Neuronal stem cell (in vitro differentiated cells): ENCODE results near the gene FOXO3.
"Not testable (repeated sequence)": the region's sequence is repeated elsewhere in the genome, so short reads cannot be mapped to it uniquely, and the experiment has no call there.

Experiments
- DNase-seq: peaks from one replicate; pipeline ENCODE4 v3.0.0-alpha.2; 2013; ENCODE audit warnings: low spot score
- H2AFZ ChIP-seq: one replicate; pipeline ENCODE4 v1.6.1; 2013; ENCODE audit warnings: mild to moderate bottlenecking, low read length, inconsistent platforms
- H2AK5ac ChIP-seq: 2 replicates; pipeline ENCODE4 v1.6.1; 2013; ENCODE audit warnings: low read depth, mild to moderate bottlenecking, inconsistent platforms, low read length, moderate library complexity, mixed read lengths
- H2BK120ac ChIP-seq: 2 replicates; pipeline ENCODE4 v1.6.1; 2013; ENCODE audit warnings: low read depth, mild to moderate bottlenecking, inconsistent platforms, low read length, moderate library complexity, mixed read lengths
- H2BK12ac ChIP-seq: one replicate; pipeline ENCODE4 v1.6.1; 2013; ENCODE audit warnings: low read length, inconsistent platforms
- H2BK15ac ChIP-seq: 2 replicates; pipeline ENCODE4 v1.6.1; 2013; ENCODE audit warnings: mild to moderate bottlenecking, low read length, inconsistent platforms, mixed read lengths
- H2BK5ac ChIP-seq: one replicate; pipeline ENCODE4 v1.6.1; 2013; ENCODE audit warnings: inconsistent platforms, mild to moderate bottlenecking, low read length, moderate library complexity
- H3K14ac ChIP-seq: one replicate; pipeline ENCODE4 v1.6.1; 2013; ENCODE audit warnings: low read length, inconsistent platforms
- H3K18ac ChIP-seq: 2 replicates; pipeline ENCODE4 v1.6.1; 2013; ENCODE audit warnings: low read length, inconsistent platforms
- H3K23ac ChIP-seq: 2 replicates; pipeline ENCODE4 v1.6.1; 2013; ENCODE audit warnings: low read depth, mild to moderate bottlenecking, mixed read lengths, low read length, inconsistent platforms; ENCODE audit not compliant: poor library complexity
- H3K27ac ChIP-seq: replicated peaks from 3 replicates; pipeline ENCODE4 v1.5.1; 2013; ENCODE audit warnings: low read length, inconsistent platforms
- H3K27me3 ChIP-seq, 3 experiments: 2 replicates each; pipeline ENCODE4 v1.6.1; 2013; ENCODE audit warnings: low read length in 3 of 3, mild to moderate bottlenecking in 2 of 3, inconsistent platforms in 1 of 3, low read depth in 1 of 3, mixed read lengths in 1 of 3, moderate library complexity in 1 of 3; ENCODE audit not compliant: control insufficient read depth in 3 of 3, insufficient read depth in 3 of 3
- H3K36me3 ChIP-seq, 2 donors: replicated peaks in 1 of 2; 2 replicates each; pipeline ENCODE4 v1.6.1; 2013; ENCODE audit warnings: low read length in 2 of 2; ENCODE audit not compliant: control insufficient read depth in 2 of 2, insufficient read depth in 2 of 2
- H3K4ac ChIP-seq: 2 replicates; pipeline ENCODE4 v1.6.1; 2013; ENCODE audit warnings: inconsistent platforms, mild to moderate bottlenecking, low read length, moderate library complexity
- H3K4me1 ChIP-seq, 2 donors: 1 replicate in 1 of 2; 2 replicates in 1 of 2; pipeline ENCODE4 v1.6.1; 2013; ENCODE audit warnings: low read length in 2 of 2, low read depth in 1 of 2; ENCODE audit not compliant: control insufficient read depth in 2 of 2, insufficient read depth in 1 of 2
- H3K4me2 ChIP-seq: one replicate; pipeline ENCODE4 v1.6.1; 2013; ENCODE audit warnings: mild to moderate bottlenecking, low read length, inconsistent platforms; ENCODE audit not compliant: insufficient read depth, poor library complexity, severe bottlenecking
- H3K4me3 ChIP-seq, 2 donors: 2 replicates each; pipeline ENCODE4 v1.5.1; 2013; ENCODE audit warnings: low read length in 2 of 2, mild to moderate bottlenecking in 2 of 2, inconsistent platforms in 1 of 2, moderate library complexity in 1 of 2
- H3K79me1 ChIP-seq: one replicate; pipeline ENCODE4 v1.6.1; 2013; ENCODE audit warnings: low read depth, mild to moderate bottlenecking, inconsistent platforms, low read length, moderate library complexity
- H3K9ac ChIP-seq: one replicate; pipeline ENCODE4 v1.6.1; 2013; ENCODE audit warnings: mild to moderate bottlenecking, low read depth, low read length, inconsistent platforms; ENCODE audit not compliant: poor library complexity
- H3K9me3 ChIP-seq, 2 donors: replicated peaks in 1 of 2; 2 replicates each; pipeline versions ENCODE3 to v1.6.1; 2013; ENCODE audit warnings: low read length in 2 of 2, mild to moderate bottlenecking in 2 of 2, inconsistent platforms in 1 of 2, low read depth in 1 of 2, mixed read lengths in 1 of 2, moderate library complexity in 1 of 2; ENCODE audit not compliant: control insufficient read depth in 2 of 2, insufficient read depth in 1 of 2
- H4K8ac ChIP-seq: one replicate; pipeline ENCODE4 v1.6.1; 2013; ENCODE audit warnings: low read depth, mild to moderate bottlenecking, inconsistent platforms, low read length, moderate library complexity
- H4K91ac ChIP-seq: one replicate; pipeline ENCODE4 v1.6.1; 2013; ENCODE audit warnings: low read length, low read depth, mild to moderate bottlenecking, inconsistent platforms; ENCODE audit not compliant: poor library complexity
- WGBS, 2 donors: extraction: QIAGEN DNeasy Blood & Tissue Kit; methylation state at CpG; one replicate each; pipeline ENCODE4 v1.1.7; 2013; ENCODE audit warnings: missing lambda C conversion rate in 2 of 2, mixed read lengths in 1 of 2; ENCODE audit not compliant: insufficient read length in 2 of 2, insufficient replicate concordance in 1 of 2; ENCODE audit errors: extremely low coverage in 2 of 2; 5-methylcytosine and 5-hydroxymethylcytosine counted together

Gene FOXO3

GRCh38 chr6:108656836-108657235 is 96.1 kb downstream of the FOXO3 start:
- Histone ChIP-seq H2BK12ac (no peak overlapping the region), H2AK5ac (no peak overlapping the region), H4K91ac (no peak overlapping the region), H3K36me3 (no peaks in the 10 kb centered on the region), H3K27ac (no peak overlapping the region), H3K14ac (no peak overlapping the region), H3K79me1 (peaks cover 2% of the 10 kb centered on the region), H4K8ac (no peak overlapping the region), H3K18ac (no peak overlapping the region), H3K9ac (no peak overlapping the region), H2BK15ac (no peak overlapping the region), H2BK120ac (no peak overlapping the region), H2BK5ac (no peak overlapping the region), H3K4ac (no peak overlapping the region), H3K27me3 (no peaks in the 10 kb centered on the region), H3K4me3 (no peak overlapping the region), H3K9me3 (peaks cover 0 to 3% of the 10 kb centered on the region in 2 donors), H3K4me2 (no peak overlapping the region), H3K23ac (no peak overlapping the region), H2AFZ (no peak overlapping the region), H3K4me1 (peaks cover 1 to 4% of the 10 kb centered on the region in 2 donors)
- DNase-seq, result no peak
- no CpG with 5 or more reads among the region's 2 CpGs for WGBS, 2 donors

GRCh38 chr6:108658174-108658573 is 97.5 kb downstream of the FOXO3 start:
- Histone ChIP-seq H2AFZ (no peak overlapping the region), H3K14ac (no peak overlapping the region), H3K9ac (no peak overlapping the region), H2BK15ac (no peak overlapping the region), H4K8ac (no peak overlapping the region), H2BK5ac (no peak overlapping the region), H3K9me3 (peaks cover 0 to 3% of the 10 kb centered on the region in 2 donors), H2BK120ac (no peak overlapping the region), H3K79me1 (peaks cover 2% of the 10 kb centered on the region), H3K4me2 (no peak overlapping the region), H3K36me3 (no peaks in the 10 kb centered on the region), H3K18ac (no peak overlapping the region), H2AK5ac (no peak overlapping the region), H3K23ac (no peak overlapping the region), H2BK12ac (no peak overlapping the region), H3K27ac (no peak overlapping the region), H3K27me3 (no peaks in the 10 kb centered on the region), H3K4me1 (peaks cover 1 to 4% of the 10 kb centered on the region in 2 donors), H4K91ac (no peak overlapping the region), H3K4me3 (no peak overlapping the region), H3K4ac (no peak overlapping the region)
- DNase-seq, result no peak
- no CpG with 5 or more reads among the region's 2 CpGs for WGBS, 2 donors

- not testable (repeated sequence) for H2AFZ ChIP-seq, H2BK5ac ChIP-seq, H3K9me3 ChIP-seq, H2AK5ac ChIP-seq, H4K8ac ChIP-seq, H4K91ac ChIP-seq, H2BK12ac ChIP-seq, H3K27ac ChIP-seq, H3K14ac ChIP-seq, H3K79me1 ChIP-seq, H3K18ac ChIP-seq, H3K9ac ChIP-seq, H3K4me2 ChIP-seq, H3K4ac ChIP-seq, H3K36me3 ChIP-seq, H2BK15ac ChIP-seq, DNase-seq, H2BK120ac ChIP-seq, H3K23ac ChIP-seq, H3K4me3 ChIP-seq, H3K27me3 ChIP-seq, H3K4me1 ChIP-seq
- WGBS, 2 donors, result no CpG with 5 or more reads among the region's 4 CpGs
Observed at GRCh38 chr6:108658785-108659184, 98.1 kb downstream of the FOXO3 start.

DNA sequence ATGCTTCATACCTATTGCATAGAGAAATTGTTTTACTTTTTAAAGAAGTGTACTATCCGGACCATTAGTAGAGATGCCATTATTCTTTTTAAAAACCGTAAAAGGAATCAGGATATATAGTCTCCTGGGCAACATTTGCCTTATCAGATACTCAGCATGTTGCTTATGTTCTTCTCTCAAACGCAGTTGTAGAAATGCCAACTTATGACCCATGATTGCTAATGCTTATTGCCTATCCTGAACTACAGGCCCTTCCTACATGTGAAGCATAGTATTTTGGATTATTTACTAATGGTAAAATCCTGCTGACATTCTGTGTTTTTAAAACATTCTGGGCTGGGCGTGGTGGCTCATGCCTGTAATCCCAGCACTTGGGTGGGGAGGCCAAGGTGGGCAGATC is 99.5 kb downstream of the FOXO3 start:
- Histone ChIP-seq H3K18ac (no peak overlapping the region), H3K4me2 (no peak overlapping the region), H2BK15ac (no peak overlapping the region), H4K91ac (no peak overlapping the region), H4K8ac (no peak overlapping the region), H2AK5ac (no peak overlapping the region), H3K9ac (no peak overlapping the region), H3K23ac (no peak overlapping the region), H3K4ac (no peak overlapping the region), H2BK12ac (no peak overlapping the region), H3K36me3 (peaks cover 5 to 10% of the 10 kb centered on the region in 2 donors), H3K9me3 (peaks cover 0 to 3% of the 10 kb centered on the region in 2 donors), H3K27me3 (no peaks in the 10 kb centered on the region), H2AFZ (no peak overlapping the region), H3K27ac (no peak overlapping the region), H3K4me3 (no peak overlapping the region), H3K4me1 (peaks cover 0 to 4% of the 10 kb centered on the region in 2 donors), H2BK5ac (no peak overlapping the region), H2BK120ac (no peak overlapping the region), H3K79me1 (peaks cover 2% of the 10 kb centered on the region), H3K14ac (no peak overlapping the region)
- no CpG with 5 or more reads among the region's 4 CpGs for WGBS, 2 donors
- no peak for DNase-seq
